HEK293 (cell line): ENCODE measurements around the gene DNAJC22.

Experiments used
- CTCF ChIA-PET: fragments of 350-600 bp; formaldehyde crosslinking; extraction: SDS; loops from one replicate; lab custom pipeline; 2021; ENCODE audit warnings: antibody characterized with exemption; lab: Yijun Ruan, JAX
- POLR2A ChIA-PET: fragments of 300-600 bp; formaldehyde crosslinking; extraction: SDS; loops from one replicate; lab custom pipeline; 2020; ENCODE audit warnings: antibody characterized with exemption, inconsistent platforms; lab: Yijun Ruan, JAX
- H3K27ac ChIP-seq: fragments of 200-500 bp; sonication (Bioruptor generic); 2 replicates; pipeline ENCODE4 v1.5.1; 2014; ENCODE audit warnings: low read depth, low read length, control low read depth, inconsistent platforms; ENCODE audit errors: extremely low read depth
- H3K36me3 ChIP-seq, 2 experiments: fragments of 200-500 bp in 1 of 2; sonication (Bioruptor generic) in 1 of 2; 1 replicate in 1 of 2; 2 replicates in 1 of 2; pipeline ENCODE4 v1.5.1; 2014 to 2017; ENCODE audit warnings: inconsistent platforms in 2 of 2, low read length in 2 of 2; ENCODE audit not compliant: control insufficient read depth in 2 of 2, insufficient read depth in 1 of 2
- H3K4me1 ChIP-seq: fragments of 200-500 bp; sonication (Bioruptor generic); 2 replicates; pipeline ENCODE4 v1.5.1; 2014; ENCODE audit warnings: mild to moderate bottlenecking, low read length, inconsistent platforms; ENCODE audit not compliant: control insufficient read depth, insufficient read depth
- H3K4me3 ChIP-seq: 2 replicates; pipeline ENCODE4 v1.5.1; 2011; ENCODE audit warnings: low read depth, mild to moderate bottlenecking, control low read depth, low read length, moderate library complexity
- H3K9me3 ChIP-seq: fragments of 200-500 bp; sonication (Bioruptor generic); 2 replicates; pipeline ENCODE4 v1.5.1; 2014; ENCODE audit warnings: low read depth, low read length, inconsistent platforms; ENCODE audit not compliant: control insufficient read depth, insufficient read depth
- EGR2 ChIP-seq: fragments of 450-650 bp; formaldehyde crosslinking; IDR thresholded peaks from 2 replicates; pipeline ENCODE4 v1.5.1; 2016; ENCODE audit warnings: low read depth, missing biosample characterization, missing genetic modification characterization
- REPIN1 ChIP-seq: fragments of 450-650 bp; formaldehyde crosslinking; IDR thresholded peaks from 2 replicates; pipeline ENCODE4 v1.5.1; 2017; ENCODE audit warnings: missing biosample characterization, missing genetic modification characterization, low read depth
- TCF7L2 ChIP-seq: IDR thresholded peaks from 2 replicates; pipeline ENCODE4 v1.6.1; 2011; ENCODE audit warnings: low read depth, mild to moderate bottlenecking, inconsistent platforms, low read length, moderate library complexity, borderline replicate concordance
- ZBTB21 ChIP-seq: fragments of 450-650 bp; formaldehyde crosslinking; IDR thresholded peaks from 2 replicates; pipeline ENCODE4 v1.5.1; 2017; ENCODE audit warnings: missing biosample characterization, missing genetic modification characterization
- ZBTB7A ChIP-seq: fragments of 450-650 bp; formaldehyde crosslinking; IDR thresholded peaks from 2 replicates; pipeline ENCODE4 v1.5.1; 2016; ENCODE audit warnings: low read depth, missing biosample characterization, missing genetic modification characterization
- ZNF121 ChIP-seq: fragments of 450-650 bp; formaldehyde crosslinking; IDR thresholded peaks from 2 replicates; pipeline ENCODE4 v1.5.1; 2016; ENCODE audit warnings: missing biosample characterization, missing genetic modification characterization
- ZNF133 ChIP-seq: fragments of 450-650 bp; formaldehyde crosslinking; IDR thresholded peaks from 2 replicates; pipeline ENCODE4 v1.5.1; 2016; ENCODE audit warnings: missing biosample characterization, missing genetic modification characterization
- ZNF175 ChIP-seq: fragments of 450-650 bp; formaldehyde crosslinking; IDR thresholded peaks from 2 replicates; pipeline ENCODE4 v1.5.1; 2016; ENCODE audit warnings: missing biosample characterization, missing genetic modification characterization
- ZNF394 ChIP-seq: fragments of 450-650 bp; formaldehyde crosslinking; IDR thresholded peaks from 2 replicates; pipeline ENCODE4 v1.5.1; 2016; ENCODE audit warnings: missing biosample characterization, missing genetic modification characterization, mild to moderate bottlenecking, moderate library complexity, borderline replicate concordance
- ZNF623 ChIP-seq: fragments of 450-650 bp; formaldehyde crosslinking; IDR thresholded peaks from 2 replicates; pipeline ENCODE4 v1.5.1; 2016; ENCODE audit warnings: missing biosample characterization, missing genetic modification characterization
- ZNF626 ChIP-seq: fragments of 450-650 bp; sonication (Bioruptor Pico); formaldehyde crosslinking; IDR thresholded peaks from 2 replicates; pipeline ENCODE4 v1.5.1; 2018; ENCODE audit warnings: missing biosample characterization, missing genetic modification characterization, inconsistent platforms
- ZNF791 ChIP-seq: fragments of 450-650 bp; formaldehyde crosslinking; IDR thresholded peaks from 2 replicates; pipeline ENCODE4 v1.5.1; 2016; ENCODE audit warnings: missing biosample characterization, missing genetic modification characterization
- ZNF792 ChIP-seq: fragments of 450-650 bp; formaldehyde crosslinking; IDR thresholded peaks from 2 replicates; pipeline ENCODE4 v1.5.1; 2016; ENCODE audit warnings: missing biosample characterization, missing genetic modification characterization
- ZNF837 ChIP-seq: fragments of 450-650 bp; formaldehyde crosslinking; IDR thresholded peaks from 2 replicates; pipeline ENCODE4 v1.5.1; 2016; ENCODE audit warnings: missing biosample characterization, missing genetic modification characterization
- ZNF843 ChIP-seq: fragments of 450-650 bp; formaldehyde crosslinking; IDR thresholded peaks from 2 replicates; pipeline ENCODE4 v1.5.1; 2016; ENCODE audit warnings: missing biosample characterization, missing genetic modification characterization
- ZXDB ChIP-seq: fragments of 450-650 bp; formaldehyde crosslinking; IDR thresholded peaks from 2 replicates; pipeline ENCODE4 v1.5.1; 2016; ENCODE audit warnings: missing biosample characterization, missing genetic modification characterization
- TF ChIP-seq, protein P1 (sequence below): fragments of 450-650 bp; formaldehyde crosslinking; conservative IDR thresholded peaks from 2 replicates; pipeline ENCODE4 v1.5.1; 2016; ENCODE audit warnings: low read depth, missing biosample characterization, missing genetic modification characterization
- TF ChIP-seq, protein P2 (sequence below): fragments of 450-650 bp; formaldehyde crosslinking; IDR thresholded peaks from 2 replicates; pipeline ENCODE4 v1.5.1; 2016; ENCODE audit warnings: missing biosample characterization, missing genetic modification characterization
- TF ChIP-seq, protein P3 (sequence below): fragments of 450-650 bp; formaldehyde crosslinking; IDR thresholded peaks from 2 replicates; pipeline ENCODE4 v1.5.1; 2016; ENCODE audit warnings: missing biosample characterization, missing genetic modification characterization
- TF ChIP-seq, protein P4 (sequence below): fragments of 450-650 bp; formaldehyde crosslinking; IDR thresholded peaks from 2 replicates; pipeline ENCODE4 v1.5.1; 2016; ENCODE audit warnings: missing biosample characterization, missing genetic modification characterization
- TF ChIP-seq, protein P5 (sequence below): fragments of 450-650 bp; formaldehyde crosslinking; IDR thresholded peaks from 2 replicates; pipeline ENCODE4 v1.5.1; 2016; ENCODE audit warnings: missing biosample characterization, missing genetic modification characterization
- TF ChIP-seq, protein P6 (sequence below): fragments of 450-650 bp; formaldehyde crosslinking; IDR thresholded peaks from 2 replicates; pipeline ENCODE4 v1.5.1; 2017; ENCODE audit warnings: missing biosample characterization, missing genetic modification characterization

Gene DNAJC22

DNA sequence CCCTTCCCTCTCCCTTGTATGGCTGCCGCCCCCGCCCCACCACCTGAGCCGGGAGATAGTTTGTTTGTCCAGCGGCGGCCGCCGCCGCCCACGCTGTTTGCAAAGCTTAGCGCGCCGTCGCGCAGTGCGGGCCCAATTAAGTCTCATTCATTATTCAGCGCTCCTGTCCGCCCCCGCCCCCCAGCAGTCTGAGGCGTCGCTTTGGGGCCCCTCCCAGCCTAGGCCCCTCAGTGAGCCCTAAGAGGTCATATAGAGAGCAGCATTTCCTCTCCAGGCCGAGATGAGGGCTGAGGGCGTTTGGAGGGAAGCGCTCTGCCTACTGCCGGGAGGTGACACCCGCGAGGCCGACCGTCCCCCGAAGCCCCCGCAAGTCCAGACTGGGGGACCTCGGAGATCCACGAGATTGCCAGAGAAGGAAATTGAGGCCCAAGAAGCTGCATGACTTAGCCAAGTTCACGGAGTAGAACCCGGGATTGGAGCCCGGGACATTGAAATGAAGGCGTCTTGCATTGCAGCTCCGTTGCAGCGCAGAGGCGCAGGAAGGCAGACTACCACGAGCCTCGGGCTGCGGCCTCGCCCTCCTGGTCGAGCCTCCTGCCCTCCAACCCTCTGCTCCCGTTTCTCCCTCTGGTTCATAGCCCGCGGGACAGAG is at the start of gene DNAJC22:
DNAJC22 (plus strand) TSS at position 230 of the 652 bp plus-strand sequence. CDS start 1,985 bp downstream, outside the sequence.
- Histone ChIP-seq H3K36me3 (peaks cover 0 to 10% of the 10 kb centered on the region in 2 experiments; a peak in 1 of 3 replicates), H3K27ac (peak within 1 kb of the TSS; percentile 80; the same call in 1 of the 2 replicates), H3K4me1 (peaks cover 21% of the 10 kb centered on the region), H3K4me3 (peak within 1 kb of the TSS; percentile 32), H3K9me3 (no peaks in the 10 kb centered on the region)
- ChIA-PET CTCF (interaction anchor here (0.6 to 6.0 kb wide), 31 partner anchors 10 to 1541 kb away, joined by 3 to 96 read pairs (median 5); partner anchors contain the start of genes C1QL4, PRPH, SPATS2 and TROAP), POLR2A (interaction anchor here (0.7 to 2.9 kb wide), 16 partner anchors 10 to 481 kb away, joined by 3 to 24 read pairs (median 4); partner anchors contain the start of genes C1QL4, SPATS2, TMBIM6 and TROAP)
- TF ChIP-seq ZNF792 (tag by site-specific recombination) (no peak), ZNF133 (tag by site-specific recombination) (no peak), ZNF394 (no peak), ZNF623 (tag by site-specific recombination) (no peak), ZBTB21 (tag by site-specific recombination) (no peak), ZNF843 (peak; percentile 51; the same call in 1 of the 2 replicates), ZNF626 (tag by site-specific recombination) (no peak), EGR2 (tag by site-specific recombination) (peak; percentile 92), ZBTB7A (tag by site-specific recombination) (no peak; the same call in 1 of the 2 replicates), TCF7L2 (no peak), ZNF175 (tag by site-specific recombination) (no peak), ZNF791 (tag by site-specific recombination) (no peak), ZNF837 (tag by site-specific recombination) (no peak), ZNF121 (tag by site-specific recombination) (peak; percentile 96), REPIN1 (tag by site-specific recombination) (peak; percentile 8; the same call in 1 of the 2 replicates), ZXDB (tag by site-specific recombination) (no peak)
- TF ChIP-seq, protein P1, sequence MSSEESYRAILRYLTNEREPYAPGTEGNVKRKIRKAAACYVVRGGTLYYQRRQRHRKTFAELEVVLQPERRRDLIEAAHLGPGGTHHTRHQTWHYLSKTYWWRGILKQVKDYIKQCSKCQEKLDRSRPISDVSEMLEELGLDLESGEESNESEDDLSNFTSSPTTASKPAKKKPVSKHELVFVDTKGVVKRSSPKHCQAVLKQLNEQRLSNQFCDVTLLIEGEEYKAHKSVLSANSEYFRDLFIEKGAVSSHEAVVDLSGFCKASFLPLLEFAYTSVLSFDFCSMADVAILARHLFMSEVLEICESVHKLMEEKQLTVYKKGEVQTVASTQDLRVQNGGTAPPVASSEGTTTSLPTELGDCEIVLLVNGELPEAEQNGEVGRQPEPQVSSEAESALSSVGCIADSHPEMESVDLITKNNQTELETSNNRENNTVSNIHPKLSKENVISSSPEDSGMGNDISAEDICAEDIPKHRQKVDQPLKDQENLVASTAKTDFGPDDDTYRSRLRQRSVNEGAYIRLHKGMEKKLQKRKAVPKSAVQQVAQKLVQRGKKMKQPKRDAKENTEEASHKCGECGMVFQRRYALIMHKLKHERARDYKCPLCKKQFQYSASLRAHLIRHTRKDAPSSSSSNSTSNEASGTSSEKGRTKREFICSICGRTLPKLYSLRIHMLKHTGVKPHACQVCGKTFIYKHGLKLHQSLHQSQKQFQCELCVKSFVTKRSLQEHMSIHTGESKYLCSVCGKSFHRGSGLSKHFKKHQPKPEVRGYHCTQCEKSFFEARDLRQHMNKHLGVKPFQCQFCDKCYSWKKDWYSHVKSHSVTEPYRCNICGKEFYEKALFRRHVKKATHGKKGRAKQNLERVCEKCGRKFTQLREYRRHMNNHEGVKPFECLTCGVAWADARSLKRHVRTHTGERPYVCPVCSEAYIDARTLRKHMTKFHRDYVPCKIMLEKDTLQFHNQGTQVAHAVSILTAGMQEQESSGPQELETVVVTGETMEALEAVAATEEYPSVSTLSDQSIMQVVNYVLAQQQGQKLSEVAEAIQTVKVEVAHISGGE (tag by site-specific recombination): no peak
- TF ChIP-seq, protein P2, sequence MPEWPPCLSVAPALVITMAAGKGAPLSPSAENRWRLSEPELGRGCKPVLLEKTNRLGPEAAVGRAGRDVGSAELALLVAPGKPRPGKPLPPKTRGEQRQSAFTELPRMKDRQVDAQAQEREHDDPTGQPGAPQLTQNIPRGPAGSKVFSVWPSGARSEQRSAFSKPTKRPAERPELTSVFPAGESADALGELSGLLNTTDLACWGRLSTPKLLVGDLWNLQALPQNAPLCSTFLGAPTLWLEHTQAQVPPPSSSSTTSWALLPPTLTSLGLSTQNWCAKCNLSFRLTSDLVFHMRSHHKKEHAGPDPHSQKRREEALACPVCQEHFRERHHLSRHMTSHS: no peak
- TF ChIP-seq, protein P3, sequence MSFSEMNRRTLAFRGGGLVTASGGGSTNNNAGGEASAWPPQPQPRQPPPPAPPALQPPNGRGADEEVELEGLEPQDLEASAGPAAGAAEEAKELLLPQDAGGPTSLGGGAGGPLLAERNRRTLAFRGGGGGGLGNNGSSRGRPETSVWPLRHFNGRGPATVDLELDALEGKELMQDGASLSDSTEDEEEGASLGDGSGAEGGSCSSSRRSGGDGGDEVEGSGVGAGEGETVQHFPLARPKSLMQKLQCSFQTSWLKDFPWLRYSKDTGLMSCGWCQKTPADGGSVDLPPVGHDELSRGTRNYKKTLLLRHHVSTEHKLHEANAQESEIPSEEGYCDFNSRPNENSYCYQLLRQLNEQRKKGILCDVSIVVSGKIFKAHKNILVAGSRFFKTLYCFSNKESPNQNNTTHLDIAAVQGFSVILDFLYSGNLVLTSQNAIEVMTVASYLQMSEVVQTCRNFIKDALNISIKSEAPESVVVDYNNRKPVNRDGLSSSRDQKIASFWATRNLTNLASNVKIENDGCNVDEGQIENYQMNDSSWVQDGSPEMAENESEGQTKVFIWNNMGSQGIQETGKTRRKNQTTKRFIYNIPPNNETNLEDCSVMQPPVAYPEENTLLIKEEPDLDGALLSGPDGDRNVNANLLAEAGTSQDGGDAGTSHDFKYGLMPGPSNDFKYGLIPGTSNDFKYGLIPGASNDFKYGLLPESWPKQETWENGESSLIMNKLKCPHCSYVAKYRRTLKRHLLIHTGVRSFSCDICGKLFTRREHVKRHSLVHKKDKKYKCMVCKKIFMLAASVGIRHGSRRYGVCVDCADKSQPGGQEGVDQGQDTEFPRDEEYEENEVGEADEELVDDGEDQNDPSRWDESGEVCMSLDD (tag by site-specific recombination): no peak
- TF ChIP-seq, protein P4, sequence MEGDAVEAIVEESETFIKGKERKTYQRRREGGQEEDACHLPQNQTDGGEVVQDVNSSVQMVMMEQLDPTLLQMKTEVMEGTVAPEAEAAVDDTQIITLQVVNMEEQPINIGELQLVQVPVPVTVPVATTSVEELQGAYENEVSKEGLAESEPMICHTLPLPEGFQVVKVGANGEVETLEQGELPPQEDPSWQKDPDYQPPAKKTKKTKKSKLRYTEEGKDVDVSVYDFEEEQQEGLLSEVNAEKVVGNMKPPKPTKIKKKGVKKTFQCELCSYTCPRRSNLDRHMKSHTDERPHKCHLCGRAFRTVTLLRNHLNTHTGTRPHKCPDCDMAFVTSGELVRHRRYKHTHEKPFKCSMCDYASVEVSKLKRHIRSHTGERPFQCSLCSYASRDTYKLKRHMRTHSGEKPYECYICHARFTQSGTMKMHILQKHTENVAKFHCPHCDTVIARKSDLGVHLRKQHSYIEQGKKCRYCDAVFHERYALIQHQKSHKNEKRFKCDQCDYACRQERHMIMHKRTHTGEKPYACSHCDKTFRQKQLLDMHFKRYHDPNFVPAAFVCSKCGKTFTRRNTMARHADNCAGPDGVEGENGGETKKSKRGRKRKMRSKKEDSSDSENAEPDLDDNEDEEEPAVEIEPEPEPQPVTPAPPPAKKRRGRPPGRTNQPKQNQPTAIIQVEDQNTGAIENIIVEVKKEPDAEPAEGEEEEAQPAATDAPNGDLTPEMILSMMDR (tag by site-specific recombination): peak; percentile 22; the same call in 1 of the 2 replicates
- TF ChIP-seq, protein P5, sequence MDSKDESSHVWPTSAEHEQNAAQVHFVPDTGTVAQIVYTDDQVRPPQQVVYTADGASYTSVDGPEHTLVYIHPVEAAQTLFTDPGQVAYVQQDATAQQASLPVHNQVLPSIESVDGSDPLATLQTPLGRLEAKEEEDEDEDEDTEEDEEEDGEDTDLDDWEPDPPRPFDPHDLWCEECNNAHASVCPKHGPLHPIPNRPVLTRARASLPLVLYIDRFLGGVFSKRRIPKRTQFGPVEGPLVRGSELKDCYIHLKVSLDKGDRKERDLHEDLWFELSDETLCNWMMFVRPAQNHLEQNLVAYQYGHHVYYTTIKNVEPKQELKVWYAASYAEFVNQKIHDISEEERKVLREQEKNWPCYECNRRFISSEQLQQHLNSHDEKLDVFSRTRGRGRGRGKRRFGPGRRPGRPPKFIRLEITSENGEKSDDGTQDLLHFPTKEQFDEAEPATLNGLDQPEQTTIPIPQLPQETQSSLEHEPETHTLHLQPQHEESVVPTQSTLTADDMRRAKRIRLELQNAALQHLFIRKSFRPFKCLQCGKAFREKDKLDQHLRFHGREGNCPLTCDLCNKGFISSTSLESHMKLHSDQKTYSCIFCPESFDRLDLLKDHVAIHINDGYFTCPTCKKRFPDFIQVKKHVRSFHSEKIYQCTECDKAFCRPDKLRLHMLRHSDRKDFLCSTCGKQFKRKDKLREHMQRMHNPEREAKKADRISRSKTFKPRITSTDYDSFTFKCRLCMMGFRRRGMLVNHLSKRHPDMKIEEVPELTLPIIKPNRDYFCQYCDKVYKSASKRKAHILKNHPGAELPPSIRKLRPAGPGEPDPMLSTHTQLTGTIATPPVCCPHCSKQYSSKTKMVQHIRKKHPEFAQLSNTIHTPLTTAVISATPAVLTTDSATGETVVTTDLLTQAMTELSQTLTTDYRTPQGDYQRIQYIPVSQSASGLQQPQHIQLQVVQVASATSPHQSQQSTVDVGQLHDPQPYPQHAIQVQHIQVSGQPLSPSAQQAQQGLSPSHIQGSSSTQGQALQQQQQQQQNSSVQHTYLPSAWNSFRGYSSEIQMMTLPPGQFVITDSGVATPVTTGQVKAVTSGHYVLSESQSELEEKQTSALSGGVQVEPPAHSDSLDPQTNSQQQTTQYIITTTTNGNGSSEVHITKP: no peak
- TF ChIP-seq, protein P6, sequence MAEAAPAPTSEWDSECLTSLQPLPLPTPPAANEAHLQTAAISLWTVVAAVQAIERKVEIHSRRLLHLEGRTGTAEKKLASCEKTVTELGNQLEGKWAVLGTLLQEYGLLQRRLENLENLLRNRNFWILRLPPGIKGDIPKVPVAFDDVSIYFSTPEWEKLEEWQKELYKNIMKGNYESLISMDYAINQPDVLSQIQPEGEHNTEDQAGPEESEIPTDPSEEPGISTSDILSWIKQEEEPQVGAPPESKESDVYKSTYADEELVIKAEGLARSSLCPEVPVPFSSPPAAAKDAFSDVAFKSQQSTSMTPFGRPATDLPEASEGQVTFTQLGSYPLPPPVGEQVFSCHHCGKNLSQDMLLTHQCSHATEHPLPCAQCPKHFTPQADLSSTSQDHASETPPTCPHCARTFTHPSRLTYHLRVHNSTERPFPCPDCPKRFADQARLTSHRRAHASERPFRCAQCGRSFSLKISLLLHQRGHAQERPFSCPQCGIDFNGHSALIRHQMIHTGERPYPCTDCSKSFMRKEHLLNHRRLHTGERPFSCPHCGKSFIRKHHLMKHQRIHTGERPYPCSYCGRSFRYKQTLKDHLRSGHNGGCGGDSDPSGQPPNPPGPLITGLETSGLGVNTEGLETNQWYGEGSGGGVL: no peak; the same call in none of the 2 replicates
